ENCODE measurements around the gene TAAR6.
A peak's percentile ranks its signal among the peaks of the same experiment; 100 is the strongest.
"Not testable (repeated sequence)": the region's sequence is repeated elsewhere in the genome, so short reads cannot be mapped to it uniquely, and the experiment has no call there.

Gene TAAR6, protein sequence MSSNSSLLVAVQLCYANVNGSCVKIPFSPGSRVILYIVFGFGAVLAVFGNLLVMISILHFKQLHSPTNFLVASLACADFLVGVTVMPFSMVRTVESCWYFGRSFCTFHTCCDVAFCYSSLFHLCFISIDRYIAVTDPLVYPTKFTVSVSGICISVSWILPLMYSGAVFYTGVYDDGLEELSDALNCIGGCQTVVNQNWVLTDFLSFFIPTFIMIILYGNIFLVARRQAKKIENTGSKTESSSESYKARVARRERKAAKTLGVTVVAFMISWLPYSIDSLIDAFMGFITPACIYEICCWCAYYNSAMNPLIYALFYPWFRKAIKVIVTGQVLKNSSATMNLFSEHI

GRCh38 chr6:132570221-132570777 is at the start of gene TAAR6:
TSS of gene TAAR6 (plus strand) at chr6:132570322. CDS start at chr6:132570322, 0 bp downstream.
- DNase-seq: no peak

- DNase-seq: peak; percentile 49
Measured at GRCh38 chr6:132520953-132521352, 49.2 kb upstream of the TAAR6 start.

DNA sequence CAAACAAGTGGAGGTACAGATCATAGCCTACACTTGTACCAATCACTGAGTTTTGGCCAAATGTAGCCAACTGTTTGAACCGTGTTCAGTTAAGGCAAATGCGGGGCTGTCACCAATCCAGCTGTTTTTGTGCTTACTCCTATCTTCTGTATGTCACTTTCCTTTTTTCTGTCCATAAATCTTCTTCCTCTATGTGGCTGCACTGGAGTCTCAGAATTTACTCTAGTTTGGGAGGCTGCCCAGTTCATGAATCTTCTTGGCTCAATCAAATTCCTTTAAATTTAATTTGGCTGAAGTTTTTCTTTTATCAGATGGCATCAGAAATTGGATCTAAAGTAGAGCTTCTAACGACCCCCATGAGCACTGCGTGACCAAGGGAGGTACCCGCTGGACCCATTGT is 45.5 kb upstream of the TAAR6 start:
- no peak for DNase-seq

- no peak for DNase-seq
Measured at GRCh38 chr6:132525866-132526265, 44.3 kb upstream of the TAAR6 start.

- peak; percentile 5 for DNase-seq
Measured at GRCh38 chr6:132526461-132526860, 43.7 kb upstream of the TAAR6 start.

- peak; percentile 67 for DNase-seq
Measured at GRCh38 chr6:132527791-132528190, 42.3 kb upstream of the TAAR6 start.

DNA sequence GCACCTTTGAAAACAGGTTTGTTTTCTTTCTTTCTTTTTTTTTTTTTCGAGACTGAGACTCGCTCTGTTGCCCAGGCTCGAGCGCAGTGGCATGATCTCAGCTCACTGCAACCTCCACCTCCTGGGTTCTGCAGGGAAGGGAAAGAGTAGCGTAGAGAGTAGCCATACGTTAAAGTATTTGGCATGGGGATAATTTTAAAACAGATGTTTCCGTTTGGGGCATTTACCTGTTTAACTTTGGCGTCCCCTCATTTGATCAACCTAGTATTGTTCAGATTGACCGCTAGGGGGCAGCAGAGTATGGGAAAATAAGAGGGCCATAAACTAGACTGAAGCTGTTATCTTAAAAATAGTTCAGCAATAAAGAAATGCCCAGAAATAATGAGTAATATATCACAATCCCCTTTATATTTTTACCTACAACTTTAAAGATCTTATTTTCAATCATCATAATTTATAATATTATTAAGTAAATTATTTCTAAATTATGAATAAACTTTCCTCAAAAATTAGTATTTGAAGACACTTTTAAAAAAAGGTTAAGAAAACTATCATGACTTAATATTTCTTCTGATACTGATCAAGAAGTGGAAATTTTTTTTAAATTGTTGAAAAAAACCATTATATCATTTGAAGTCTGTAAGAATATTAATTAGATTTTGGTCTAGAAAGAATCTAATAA is 39.7 kb upstream of the TAAR6 start:
- peak; percentile 47 for DNase-seq

GRCh38 chr6:132534546-132534945 is 35.6 kb upstream of the TAAR6 start:
- DNase-seq: not testable (repeated sequence)

- no peak for DNase-seq
Measured at GRCh38 chr6:132537145-132537544, 33.0 kb upstream of the TAAR6 start.

- DNase-seq: no peak
Measured at GRCh38 chr6:132537977-132538376, 32.1 kb upstream of the TAAR6 start, which contains the start of gene TAAR9. TSS of gene TAAR9 (plus strand) at chr6:132538277. CDS start at chr6:132538290, 13 bp downstream.

DNA sequence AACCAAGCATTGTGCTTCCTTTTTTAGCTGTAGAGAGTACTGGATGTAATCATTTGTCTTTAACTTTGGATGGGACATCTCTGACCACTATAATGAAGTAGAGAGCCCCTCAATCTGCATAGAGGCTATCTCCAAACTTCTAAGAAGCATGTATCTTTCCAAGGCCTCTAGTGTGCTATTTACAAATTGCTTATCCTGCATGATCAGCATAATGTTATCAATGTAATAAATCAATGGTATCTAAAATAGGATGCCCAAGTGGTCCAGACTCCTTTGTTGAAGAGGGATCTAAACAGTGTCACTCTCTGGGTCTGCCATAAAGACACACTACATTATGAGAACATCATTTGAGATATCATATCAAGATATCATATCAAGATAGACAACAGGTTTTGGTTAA is 25.3 kb upstream of the TAAR6 start:
- DNase-seq: no peak

- DNase-seq: no peak
Measured at GRCh38 chr6:132548746-132549463, 21.2 kb upstream of the TAAR6 start.

DNA sequence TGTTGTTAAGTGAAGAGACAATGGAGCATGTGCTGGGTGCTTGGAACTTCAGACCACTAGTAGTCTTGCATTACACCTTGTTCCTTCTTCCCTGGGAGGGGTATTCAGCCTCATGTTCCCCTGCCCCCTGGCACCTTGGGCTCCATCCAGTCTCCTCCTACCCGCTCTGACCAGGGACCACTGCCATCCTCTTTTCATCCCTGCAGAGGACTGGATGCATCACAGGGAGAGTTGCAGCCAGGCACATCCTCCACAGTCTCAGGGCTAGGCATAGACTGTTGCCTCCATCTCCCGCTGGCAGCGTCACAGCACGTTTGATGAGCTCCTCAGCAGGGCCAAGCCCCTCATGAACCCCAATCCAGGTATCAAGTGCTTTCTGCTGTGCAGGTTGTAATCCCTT is 18.9 kb upstream of the TAAR6 start:
- no peak for DNase-seq

DNA sequence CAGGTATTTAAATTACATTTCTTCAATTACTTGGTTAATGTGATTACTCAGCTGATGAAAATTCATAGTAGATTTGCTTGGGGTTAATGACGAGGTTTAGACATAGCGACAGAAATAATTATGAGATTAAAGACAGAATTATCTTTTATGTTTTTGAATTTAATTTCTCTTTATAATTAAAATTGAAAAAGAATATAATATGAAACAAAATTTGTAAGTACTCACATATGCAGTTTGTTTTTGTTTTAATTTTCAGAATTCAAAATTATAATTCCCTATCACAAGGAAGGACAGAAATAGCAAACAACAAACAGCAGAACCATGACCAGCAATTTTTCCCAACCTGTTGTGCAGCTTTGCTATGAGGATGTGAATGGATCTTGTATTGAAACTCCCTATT is 17.8 kb upstream of the TAAR6 start, which contains the start of gene TAAR8:
Gene TAAR8, plus strand, starts transcription at position 301 of the 400 bp plus-strand sequence. Its CDS starts 21 bp downstream, at position 322.
- DNase-seq: no peak

GRCh38 chr6:132560087-132560486 is 10.0 kb upstream of the TAAR6 start:
- DNase-seq: not testable (repeated sequence)

DNA sequence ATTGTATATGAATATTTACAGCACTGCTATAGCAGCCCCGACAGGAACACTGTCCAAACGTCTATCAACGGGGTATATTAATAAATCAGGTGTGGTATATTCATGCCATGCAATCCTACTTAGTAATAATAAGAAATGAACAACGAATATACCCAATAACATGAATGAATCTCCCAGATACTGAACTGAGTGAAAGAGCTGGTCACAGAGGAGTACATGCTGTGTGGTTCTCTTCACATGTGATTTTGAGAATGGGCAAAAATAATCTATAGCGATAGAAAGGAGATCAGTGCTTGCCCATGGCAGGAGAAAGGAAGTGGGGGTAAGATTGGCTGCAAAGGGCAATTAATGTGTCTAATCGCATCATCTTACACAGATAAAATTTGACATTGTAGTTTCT is 3.7 kb upstream of the TAAR6 start:
- DNase-seq: no peak

DNA sequence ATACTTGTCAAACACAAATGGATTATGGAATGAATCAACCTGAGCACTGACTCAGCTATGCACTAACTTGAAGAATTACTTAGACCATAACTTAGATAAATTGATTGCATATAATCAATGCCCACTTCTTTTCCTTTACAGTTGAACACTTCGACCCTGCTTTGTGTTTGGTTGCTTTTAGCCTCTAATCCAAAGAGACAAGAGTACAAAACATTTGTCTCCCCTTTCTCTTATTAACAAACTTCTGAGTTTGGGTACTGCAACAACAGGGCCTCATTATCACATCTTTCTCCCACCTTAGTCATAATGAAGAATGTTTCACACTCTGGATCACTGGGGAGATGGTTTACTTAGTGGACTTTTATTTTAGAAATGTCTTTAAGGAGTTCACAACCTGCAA is 2.6 kb upstream of the TAAR6 start:
- DNase-seq: no peak

- no peak for DNase-seq
Measured at GRCh38 chr6:132568611-132569010, 1.5 kb upstream of the TAAR6 start.

DNA sequence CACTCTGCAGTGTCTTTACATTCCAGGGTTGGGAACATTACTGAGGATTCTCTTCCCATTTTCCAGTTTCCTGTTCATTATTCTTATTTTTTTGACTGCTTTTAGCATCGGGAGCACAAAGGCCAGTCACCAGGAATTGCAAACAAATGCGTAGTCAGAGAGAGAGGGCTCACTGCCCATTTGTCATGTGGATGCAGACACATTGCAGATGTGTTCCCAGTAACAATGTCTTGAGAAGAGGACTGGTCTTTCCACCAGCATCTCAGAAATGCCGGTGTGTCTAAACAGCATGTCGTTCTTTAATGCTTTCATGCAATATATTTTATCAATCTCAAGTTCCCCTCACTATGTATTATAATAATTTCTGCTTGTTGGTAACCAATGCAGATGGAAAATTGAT is 952 bp upstream of the TAAR6 start:
- DNase-seq: no peak

DNA sequence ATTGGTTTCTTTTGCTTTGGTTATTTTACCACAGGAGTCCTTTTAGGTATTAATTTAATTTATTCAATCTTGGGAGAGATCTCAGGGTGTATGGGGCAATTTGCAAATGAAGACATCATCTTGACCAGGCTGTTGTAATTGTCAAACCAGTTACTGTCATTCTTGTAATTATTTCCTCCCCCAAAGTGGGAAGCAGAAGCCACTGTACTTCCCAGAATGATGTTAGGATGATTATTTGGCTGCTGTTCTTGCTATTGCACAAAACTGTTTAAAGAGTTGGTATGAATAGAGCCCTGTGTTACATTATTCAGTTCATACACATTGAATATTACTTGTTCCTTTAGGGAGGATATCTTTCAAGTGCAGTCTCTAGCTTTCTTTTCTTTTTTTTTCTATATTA is 1.7 kb downstream of the TAAR6 start:
- DNase-seq: no peak

- DNase-seq: no peak
Measured at GRCh38 chr6:132584698-132585097, 14.6 kb downstream of the TAAR6 start.

DNA sequence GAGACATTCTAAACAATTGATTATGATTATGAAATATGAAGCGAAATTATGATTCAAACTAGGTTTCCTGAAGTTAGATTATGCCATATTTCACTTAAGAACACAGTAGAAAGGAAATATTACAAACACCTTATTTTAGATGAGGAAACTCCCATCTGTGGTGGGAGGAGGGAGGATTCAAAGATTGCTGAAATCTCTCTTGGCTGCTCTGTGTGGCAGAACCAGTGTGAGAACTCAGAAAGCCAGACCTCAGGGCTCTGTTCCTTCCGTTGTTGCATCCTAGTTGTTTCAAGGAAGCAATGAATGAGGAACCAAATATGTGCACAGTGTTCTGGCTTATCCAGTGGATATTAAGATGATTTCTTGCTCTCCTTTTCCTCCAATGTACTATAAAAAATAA is 17.3 kb downstream of the TAAR6 start:
- no peak for DNase-seq

DNA sequence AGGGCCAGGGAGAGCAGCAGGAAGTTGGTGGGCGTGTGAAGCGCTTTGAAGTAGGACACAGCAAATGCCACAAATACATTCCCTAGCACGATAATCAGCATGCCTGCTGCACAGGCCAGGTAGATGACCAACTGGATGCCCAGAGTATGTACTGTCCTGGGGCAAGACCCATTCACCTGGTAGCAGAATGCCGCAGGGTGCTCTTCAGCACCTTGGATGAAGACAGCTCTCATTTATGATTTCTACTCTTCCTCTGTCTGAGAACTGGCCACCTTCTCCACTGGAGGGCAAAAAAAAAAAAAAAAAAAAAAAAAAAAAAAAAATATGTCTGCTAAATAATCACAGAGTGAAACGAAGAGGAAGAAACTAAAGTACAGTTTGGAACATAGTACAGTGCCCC is 19.3 kb downstream of the TAAR6 start, which contains the start of gene TAAR5:
Gene TAAR5, minus strand, starts transcription at position 288 of the 400 bp plus-strand sequence. Its CDS starts 55 bp downstream, at position 233.
- DNase-seq: no peak
